GM10847 (cell line): Measurements from ENCODE around the gene ATP6AP1.
A peak's percentile ranks its signal among the peaks of the same experiment; 100 is the strongest.

Source experiments
- POLR2A ChIP-seq: IDR thresholded peaks from 2 replicates; pipeline ENCODE4 v1.6.1; 2011; ENCODE audit not compliant: insufficient read length; ENCODE audit errors: extremely low read depth

Gene ATP6AP1

GRCh38 chrX:154457491-154458115, 29.1 kb downstream of the ATP6AP1 start:
- no peak for TF ChIP-seq POLR2A

DNA sequence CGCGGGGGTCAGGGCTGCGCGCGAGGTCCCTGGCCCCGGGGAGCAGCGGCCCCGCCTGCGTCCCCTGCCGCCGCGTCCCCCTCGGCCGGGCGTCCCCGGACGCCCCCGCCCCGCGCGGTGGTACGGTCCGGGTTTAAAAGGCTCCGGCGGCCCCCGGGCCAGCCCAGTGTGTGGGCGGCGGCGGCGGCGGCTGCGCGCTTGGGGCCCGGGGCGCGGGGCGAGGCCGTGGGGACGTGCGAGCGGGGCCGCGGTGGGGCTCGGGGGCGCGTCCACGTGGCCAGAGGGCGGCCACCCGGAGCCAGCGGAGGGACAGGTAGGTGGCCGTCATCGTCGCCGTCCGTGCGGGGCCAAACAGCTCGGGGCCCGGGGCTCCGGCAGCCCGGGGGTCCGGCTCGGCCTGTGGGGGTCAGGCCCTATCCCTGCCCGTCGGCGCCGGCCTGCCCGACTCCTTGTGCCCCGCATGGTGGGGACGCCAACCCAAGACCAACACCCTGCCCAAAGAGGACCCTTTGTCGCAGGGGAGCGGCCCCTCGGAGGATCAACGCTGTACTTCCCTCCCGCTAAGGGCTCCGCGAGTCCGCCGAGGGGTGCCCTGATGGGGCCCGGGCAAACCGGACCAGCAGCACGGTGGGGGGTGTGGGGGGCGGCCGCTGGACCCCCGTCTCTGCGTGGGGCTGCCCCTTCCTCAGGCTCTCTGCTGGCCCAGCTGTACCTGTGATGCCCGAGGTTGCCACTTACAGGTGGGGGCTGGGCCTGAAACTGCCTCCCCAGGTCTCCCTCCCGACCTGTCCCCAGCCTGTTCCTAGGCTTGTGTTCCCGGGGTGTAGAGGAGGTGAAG, 29.9 kb downstream of the ATP6AP1 start, which contains the start of gene PLXNA3:
Gene PLXNA3, plus strand, starts transcription at position 166 of the 838 bp plus-strand sequence. CDS start 1,903 bp downstream, outside the sequence.
- peak; percentile 74 for TF ChIP-seq POLR2A

- TF ChIP-seq POLR2A, result no peak
Observed at GRCh38 chrX:154458954-154459778, 30.7 kb downstream of the ATP6AP1 start.

- TF ChIP-seq POLR2A, result no peak
Observed at GRCh38 chrX:154459832-154460231, 31.4 kb downstream of the ATP6AP1 start.

DNA sequence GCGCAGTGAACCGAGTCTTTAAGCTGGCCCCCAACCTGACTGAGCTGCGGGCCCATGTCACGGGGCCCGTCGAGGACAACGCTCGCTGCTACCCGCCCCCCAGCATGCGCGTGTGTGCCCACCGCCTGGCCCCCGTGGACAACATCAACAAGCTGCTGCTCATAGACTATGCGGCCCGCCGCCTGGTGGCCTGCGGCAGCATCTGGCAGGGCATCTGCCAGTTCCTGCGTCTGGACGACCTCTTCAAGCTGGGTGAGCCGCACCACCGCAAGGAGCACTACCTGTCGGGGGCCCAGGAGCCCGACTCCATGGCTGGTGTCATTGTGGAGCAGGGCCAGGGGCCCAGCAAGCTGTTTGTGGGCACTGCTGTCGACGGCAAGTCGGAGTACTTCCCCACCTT, 31.8 kb downstream of the ATP6AP1 start:
- TF ChIP-seq POLR2A, result no peak

DNA sequence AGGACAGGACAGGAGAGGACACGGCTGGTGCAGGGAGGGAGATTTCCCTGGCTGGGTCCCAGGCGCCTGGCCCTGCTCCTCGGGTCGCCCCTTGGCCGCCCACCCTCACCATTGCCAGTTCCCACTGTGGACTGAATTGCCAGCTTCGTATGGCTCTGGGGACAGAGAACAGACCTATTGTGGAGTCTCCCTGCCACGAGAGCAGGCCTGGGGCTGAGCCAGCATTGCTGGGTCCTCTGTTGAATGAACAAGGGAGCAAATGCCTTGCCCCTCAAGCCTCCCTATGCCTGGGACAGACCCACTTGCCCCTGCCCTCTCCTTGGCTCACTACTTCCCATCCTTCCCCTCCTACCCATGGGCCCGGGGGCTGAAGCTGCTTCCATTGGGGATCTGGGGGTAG, 33.9 kb downstream of the ATP6AP1 start:
- TF ChIP-seq POLR2A, result no peak

DNA sequence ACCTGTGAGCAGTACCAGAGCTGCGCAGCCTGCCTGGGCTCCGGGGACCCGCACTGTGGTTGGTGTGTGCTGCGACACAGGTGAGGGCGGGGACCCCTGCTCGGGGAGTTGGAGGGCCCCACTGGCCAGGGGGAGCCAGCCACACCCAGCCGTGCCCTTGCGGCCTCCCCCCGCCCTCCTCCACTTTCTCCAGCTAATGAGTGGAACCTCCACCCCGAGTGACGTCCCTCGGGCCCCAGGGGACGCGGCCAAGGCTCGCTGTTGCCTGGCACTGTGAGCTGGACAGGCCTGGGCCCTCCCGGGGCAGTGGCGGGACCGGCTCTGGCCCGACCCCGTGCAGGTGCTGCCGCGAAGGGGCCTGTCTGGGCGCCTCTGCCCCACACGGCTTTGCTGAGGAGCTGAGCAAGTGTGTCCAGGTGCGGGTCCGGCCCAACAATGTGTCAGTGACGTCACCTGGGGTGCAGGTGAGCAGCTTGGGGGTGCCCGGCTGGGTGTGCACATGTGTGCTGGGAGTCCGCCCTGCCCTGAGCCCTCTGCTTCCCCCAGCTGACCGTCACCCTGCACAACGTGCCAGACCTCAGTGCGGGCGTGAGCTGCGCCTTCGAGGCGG, 35.2 kb downstream of the ATP6AP1 start:
- no peak for TF ChIP-seq POLR2A

- no peak for TF ChIP-seq POLR2A
Observed at GRCh38 chrX:154464806-154465365, 36.4 kb downstream of the ATP6AP1 start.

- no peak for TF ChIP-seq POLR2A
Observed at GRCh38 chrX:154465601-154466000, 37.1 kb downstream of the ATP6AP1 start.

GRCh38 chrX:154466036-154466435, 37.6 kb downstream of the ATP6AP1 start:
- TF ChIP-seq POLR2A, result no peak

GRCh38 chrX:154466907-154467306, 38.4 kb downstream of the ATP6AP1 start:
- no peak for TF ChIP-seq POLR2A

DNA sequence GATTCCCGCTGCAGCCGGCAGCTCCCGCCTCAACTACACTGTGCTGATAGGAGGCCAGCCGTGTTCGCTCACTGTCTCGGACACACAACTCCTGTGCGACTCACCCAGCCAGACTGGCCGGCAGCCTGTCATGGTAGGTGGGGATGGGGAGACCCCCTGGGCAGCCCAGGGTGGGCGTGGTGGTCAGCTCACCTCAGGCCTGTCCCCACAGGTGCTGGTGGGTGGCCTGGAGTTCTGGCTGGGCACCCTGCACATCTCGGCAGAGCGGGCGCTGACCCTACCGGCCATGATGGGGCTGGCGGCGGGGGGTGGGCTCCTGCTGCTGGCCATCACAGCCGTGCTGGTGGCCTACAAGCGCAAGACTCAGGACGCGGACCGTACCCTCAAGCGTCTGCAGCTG, 39.1 kb downstream of the ATP6AP1 start:
- TF ChIP-seq POLR2A, result no peak

DNA sequence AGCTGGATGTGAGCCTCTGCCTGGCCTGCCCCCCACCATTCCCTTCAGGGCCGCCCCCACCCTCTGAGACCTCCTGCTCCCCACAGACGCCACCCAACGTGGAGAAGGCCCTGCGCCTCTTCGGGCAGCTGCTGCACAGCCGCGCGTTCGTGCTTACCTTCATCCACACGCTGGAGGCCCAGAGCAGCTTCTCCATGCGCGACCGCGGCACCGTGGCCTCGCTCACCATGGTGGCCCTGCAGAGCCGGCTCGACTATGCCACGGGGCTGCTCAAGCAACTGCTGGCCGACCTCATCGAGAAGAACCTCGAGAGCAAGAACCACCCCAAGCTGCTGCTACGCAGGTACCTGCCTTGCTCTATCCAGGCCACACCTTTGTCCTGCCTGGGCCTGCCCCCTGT, 39.7 kb downstream of the ATP6AP1 start:
- no peak for TF ChIP-seq POLR2A

DNA sequence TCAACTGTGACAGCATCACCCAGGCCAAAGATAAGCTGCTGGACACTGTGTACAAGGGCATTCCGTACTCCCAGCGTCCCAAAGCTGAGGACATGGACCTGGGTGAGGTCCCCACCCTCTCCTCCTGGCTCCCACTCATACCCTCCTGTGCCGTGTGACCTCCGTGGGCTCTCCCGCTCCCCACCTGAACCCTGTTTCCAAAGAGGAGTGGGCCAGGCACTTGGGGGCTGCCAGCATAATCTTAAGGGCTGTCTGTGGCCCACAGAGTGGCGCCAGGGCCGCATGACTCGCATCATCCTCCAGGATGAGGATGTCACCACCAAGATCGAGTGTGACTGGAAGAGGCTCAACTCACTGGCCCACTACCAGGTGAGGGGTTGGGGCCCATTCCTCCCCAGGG, 40.6 kb downstream of the ATP6AP1 start:
- TF ChIP-seq POLR2A, result no peak

GRCh38 chrX:154469880-154470279, 41.4 kb downstream of the ATP6AP1 start:
- TF ChIP-seq POLR2A, result no peak

- TF ChIP-seq POLR2A, result no peak
Observed at GRCh38 chrX:154470434-154470833, 42.0 kb downstream of the ATP6AP1 start.
